GM12873 (cell line): ENCODE data around the gene KNSTRN.

ENCODE experiments used
- TF ChIP-seq, protein P1 (sequence below): IDR thresholded peaks from 2 replicates; pipeline ENCODE4 v1.5.1; 2012; ENCODE audit warnings: low read depth, mild to moderate bottlenecking, moderate library complexity, low read length, control low read depth; ENCODE audit not compliant: insufficient read depth; ENCODE audit errors: missing control alignments

Gene KNSTRN

DNA sequence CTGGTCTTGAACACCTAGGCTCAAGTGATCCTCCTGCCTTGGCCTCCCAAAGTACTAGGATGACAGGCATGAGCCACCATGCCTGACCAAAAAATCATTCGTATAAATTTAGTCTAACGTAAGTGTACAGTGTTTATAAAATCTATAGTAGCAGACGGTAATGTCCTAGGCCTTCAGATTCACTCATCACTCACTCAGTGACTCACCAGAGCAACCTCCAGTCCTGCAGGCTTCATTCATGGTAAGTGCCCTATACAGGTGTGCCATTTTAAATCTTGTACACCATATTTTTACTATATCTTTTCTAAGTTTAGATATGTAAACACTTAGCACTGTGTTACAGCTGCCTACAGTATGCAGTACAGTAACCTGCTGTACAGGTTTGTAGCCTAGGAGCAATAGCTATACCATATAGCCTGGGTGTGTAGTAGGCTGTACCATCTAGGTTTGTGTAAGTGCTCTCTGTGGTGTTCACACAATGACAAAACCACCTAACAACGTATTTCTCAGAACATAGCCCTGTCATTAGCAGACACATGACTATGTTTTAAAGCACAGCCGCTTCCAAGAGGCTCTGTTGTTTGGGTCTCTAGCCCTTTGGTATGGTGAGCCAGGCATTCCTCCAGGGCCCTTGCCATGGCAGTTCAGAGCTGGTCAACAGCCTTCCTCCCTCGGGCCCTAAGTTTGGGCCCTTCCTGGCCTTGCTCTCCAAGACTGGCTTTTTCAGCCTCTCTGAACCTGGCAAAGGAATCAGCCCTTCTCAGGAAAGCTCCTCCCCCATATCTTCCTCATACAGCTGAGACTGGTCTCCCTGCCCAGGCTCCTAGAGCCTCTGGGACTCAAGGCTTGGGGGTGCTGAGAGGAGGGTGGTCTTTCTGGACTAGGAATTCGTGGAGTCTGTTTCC is 39.9 kb upstream of the KNSTRN start:
- TF ChIP-seq, protein P1, sequence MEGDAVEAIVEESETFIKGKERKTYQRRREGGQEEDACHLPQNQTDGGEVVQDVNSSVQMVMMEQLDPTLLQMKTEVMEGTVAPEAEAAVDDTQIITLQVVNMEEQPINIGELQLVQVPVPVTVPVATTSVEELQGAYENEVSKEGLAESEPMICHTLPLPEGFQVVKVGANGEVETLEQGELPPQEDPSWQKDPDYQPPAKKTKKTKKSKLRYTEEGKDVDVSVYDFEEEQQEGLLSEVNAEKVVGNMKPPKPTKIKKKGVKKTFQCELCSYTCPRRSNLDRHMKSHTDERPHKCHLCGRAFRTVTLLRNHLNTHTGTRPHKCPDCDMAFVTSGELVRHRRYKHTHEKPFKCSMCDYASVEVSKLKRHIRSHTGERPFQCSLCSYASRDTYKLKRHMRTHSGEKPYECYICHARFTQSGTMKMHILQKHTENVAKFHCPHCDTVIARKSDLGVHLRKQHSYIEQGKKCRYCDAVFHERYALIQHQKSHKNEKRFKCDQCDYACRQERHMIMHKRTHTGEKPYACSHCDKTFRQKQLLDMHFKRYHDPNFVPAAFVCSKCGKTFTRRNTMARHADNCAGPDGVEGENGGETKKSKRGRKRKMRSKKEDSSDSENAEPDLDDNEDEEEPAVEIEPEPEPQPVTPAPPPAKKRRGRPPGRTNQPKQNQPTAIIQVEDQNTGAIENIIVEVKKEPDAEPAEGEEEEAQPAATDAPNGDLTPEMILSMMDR: no peak

DNA sequence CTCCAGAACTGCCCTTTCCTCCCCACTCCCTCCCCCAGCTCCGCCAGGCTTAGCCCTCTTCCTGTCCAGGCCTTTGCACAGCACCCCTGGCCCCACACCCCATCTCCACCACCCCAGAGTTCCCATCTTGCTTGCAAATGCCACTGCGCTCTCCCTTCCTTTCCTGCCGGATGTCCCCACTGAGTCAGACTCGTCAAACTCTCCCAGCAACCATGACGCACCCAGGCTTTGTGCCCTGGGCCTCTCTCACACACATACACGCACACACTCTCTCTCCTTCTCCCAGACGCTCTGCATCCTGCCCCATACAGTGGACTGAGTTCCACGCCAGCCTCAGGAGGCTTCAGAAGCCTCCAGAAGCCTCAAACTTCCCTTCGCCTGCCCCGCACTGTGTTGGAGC is 39.0 kb upstream of the KNSTRN start:
- TF ChIP-seq, protein P1: no peak

DNA sequence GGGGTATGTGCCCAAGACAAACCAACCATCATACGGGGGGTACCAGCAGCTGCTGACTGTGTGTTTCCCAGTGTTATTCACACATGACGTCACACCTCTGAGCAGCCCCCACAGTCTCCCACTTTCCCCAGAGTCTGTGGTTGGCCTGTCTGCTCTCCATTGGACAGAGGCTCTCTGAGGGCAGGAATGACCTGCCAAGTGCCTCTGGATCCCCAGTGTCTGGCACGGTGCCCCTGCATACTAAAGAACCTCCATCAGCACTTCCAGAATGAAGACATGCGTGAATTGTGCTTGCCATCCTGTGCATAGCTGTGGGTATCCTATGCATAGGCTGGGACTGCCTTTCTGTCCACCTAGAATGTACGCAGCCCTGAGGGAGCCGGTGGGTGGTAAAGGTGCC is 38.3 kb upstream of the KNSTRN start:
- TF ChIP-seq, protein P1: no peak

DNA sequence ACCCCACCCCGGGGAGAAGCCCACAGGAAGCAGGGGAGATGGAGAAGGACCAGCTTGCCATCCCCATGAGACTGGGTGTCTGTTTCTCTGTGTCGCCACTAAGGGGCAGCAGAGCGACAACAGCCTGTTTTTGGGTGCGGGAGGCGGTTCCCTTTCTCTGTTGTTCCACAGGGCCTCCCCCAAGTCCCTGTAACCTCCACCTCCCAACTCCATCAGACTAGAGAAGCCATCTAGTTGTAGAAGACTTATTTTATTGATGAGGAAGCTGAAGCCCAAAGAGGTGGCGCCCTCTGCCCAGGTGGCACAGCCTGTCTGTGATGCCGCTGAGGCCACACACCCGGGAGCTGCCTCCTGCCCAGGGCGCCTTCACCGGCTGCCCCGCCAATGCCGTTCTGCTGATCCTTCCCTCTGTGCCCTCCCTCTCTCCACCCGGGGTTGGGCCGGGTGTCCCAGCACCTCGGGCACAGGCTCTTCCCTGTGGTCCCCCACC is 37.8 kb upstream of the KNSTRN start:
- TF ChIP-seq, protein P1: peak; percentile 92

GRCh38 chr15:40345225-40345866 is 37.2 kb upstream of the KNSTRN start:
- TF ChIP-seq, protein P1: no peak

DNA sequence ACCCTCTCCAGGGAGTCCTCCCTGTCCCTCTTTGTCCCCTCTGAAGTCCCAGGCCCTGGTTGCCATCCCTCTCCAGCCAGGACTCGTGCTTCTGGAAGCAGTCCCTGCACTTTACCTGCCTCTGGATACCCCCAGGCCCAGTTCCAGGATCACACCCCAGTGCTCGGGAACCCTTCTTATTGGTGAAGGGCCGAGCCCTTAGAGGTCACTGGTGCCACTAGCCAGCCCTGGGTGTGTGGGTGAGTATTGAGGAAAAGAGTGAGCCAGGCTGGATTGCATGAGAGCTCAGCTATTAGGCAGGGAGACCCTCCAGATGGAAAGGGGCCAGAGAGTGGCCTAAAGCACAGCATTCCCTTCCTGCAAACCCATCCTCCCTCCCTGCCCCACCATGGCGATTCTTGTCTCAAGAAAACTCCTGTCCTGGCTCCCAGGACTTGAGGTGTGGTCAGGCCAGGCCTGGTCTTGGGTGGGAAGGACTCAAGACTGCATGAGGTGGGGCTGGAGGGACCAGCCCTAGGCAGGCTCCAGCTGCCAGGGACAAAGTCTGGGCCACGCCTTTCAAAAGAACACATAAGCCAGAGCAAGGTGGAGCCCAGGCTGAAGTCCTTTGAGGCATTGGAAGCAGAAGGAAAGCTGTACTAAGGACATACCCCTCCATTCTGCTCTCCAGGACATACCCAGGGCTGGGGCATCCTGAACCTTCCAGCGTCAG is 36.5 kb upstream of the KNSTRN start:
- TF ChIP-seq, protein P1: no peak
